GM12865 (cell line): ENCODE results near the gene PPP2R1B.

Experiments used
- DNase-seq: peaks from one replicate; pipeline ENCODE4 v3.0.0; 2010; ENCODE audit warnings: low read depth
- H3K4me3 ChIP-seq: 2 replicates; pipeline ENCODE4 v1.5.1; 2011; ENCODE audit warnings: mild to moderate bottlenecking, low read depth, low read length, control low read depth
- CTCF ChIP-seq: IDR thresholded peaks from 2 replicates; pipeline ENCODE4 v1.5.1; 2011; ENCODE audit warnings: low read length, control low read depth, low read depth, inconsistent platforms; ENCODE audit not compliant: insufficient read depth; ENCODE audit errors: missing control alignments

The PPP2R1B gene

GRCh38 chr11:111727431-111727830 is 38.8 kb downstream of the PPP2R1B start:
- no peak overlapping the region for H3K4me3 ChIP-seq
- no peak for DNase-seq
- no peak for TF ChIP-seq CTCF

DNA sequence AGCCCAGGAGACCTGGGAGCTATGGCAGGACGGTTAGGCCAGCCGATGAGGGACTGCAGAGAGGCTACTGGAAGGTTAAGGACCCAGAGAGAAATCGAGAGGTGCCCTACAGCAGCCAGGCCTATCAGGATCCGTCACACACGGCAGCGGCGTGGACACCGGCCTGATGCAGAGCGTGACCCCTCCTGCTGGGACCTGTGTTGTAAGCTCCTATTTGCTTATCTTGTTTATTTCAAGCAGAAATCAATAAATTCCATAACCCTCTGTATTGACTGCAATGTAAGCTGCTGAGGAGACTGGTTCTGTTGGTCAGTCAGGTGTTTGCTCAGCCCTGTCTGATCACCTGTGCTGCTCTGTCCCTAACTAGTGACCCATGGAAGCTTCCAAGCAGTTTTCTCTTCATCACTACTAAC is 39.9 kb downstream of the PPP2R1B start:
- no peak overlapping the region for H3K4me3 ChIP-seq
- no peak for TF ChIP-seq CTCF
- DNase-seq, result no peak

GRCh38 chr11:111725621-111726020 is 40.6 kb downstream of the PPP2R1B start:
- no peak overlapping the region for H3K4me3 ChIP-seq
- DNase-seq, result no peak
- TF ChIP-seq CTCF, result no peak

- no peak for DNase-seq
- H3K4me3 ChIP-seq, result no peak overlapping the region
- TF ChIP-seq CTCF, result no peak
Observed at GRCh38 chr11:111724615-111725129, 41.5 kb downstream of the PPP2R1B start.

GRCh38 chr11:111723595-111723994 is 42.6 kb downstream of the PPP2R1B start:
- no peak for DNase-seq
- no peak for TF ChIP-seq CTCF
- no peak overlapping the region for H3K4me3 ChIP-seq

DNA sequence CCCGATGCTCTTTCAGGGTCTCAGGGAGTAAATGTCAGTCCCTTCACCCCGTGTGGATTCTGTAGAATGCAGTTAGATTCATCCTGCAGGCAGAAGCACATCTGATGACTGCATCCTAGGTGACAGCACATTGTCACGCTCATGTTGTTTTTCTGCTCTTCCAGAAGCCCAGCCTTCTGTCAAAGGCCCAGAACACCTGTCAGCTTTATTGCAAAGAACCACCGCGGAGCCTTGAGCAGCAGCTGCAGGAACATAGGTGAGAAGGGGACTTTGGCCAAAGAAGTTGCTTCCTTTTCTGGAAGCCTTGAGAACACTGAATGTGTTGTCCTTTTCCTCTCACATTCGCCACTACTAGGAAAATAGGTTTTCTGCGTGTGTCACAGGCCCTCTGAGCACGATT is 43.7 kb downstream of the PPP2R1B start:
- TF ChIP-seq CTCF, result no peak
- no peak overlapping the region for H3K4me3 ChIP-seq
- no peak for DNase-seq

DNA sequence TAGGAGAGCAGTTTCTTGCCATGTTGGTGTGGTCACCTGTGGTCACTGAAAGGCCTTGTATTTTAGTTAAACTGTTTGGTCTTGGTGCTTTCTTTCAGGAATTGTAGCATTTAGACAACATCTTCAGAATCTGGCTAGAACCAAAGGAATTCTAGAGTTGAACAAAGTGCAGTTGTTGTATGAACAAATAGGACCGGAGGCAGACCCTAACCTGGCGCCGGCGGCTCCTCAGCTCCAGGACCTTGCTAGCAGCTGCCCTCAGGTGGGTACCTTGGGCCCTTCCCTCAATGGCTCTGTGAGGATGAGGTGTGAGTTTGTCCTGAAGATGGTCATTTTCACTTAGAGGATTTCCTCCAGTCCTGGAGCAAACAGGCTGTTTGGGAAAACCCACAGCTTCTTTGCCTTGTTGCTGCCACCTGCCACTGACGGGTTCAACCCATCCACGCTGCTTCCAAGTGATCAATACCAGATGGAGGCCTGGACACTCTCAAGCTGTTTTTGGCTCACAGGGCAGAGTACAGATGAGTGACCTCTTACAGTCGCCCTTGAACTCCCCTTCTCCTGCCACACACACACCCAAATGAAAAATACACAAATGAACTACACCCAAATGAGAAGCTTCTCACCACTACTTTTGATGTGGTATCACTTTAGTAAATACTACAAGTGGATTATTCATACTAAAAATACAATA is 45.2 kb downstream of the PPP2R1B start:
- DNase-seq, result no peak
- TF ChIP-seq CTCF, result no peak
- H3K4me3 ChIP-seq, result no peak overlapping the region
